Ascending aorta (tissue), 2 donors: Measurements from ENCODE around the gene MCC. TPM values are rescaled to one million over a fixed set of nuclear protein-coding genes. Genes with fewer than 3 reads are reported as not detected.

Experiments
- DNase-seq, 2 donors: peaks; one replicate each; pipeline ENCODE4 v3.0.0-alpha.2; 2019; ENCODE audit warnings: low spot score in 2 of 2
- H3K27ac ChIP-seq, 2 donors: fragments of 200-600 bp; sonication (generic); one replicate each; pipeline ENCODE4 v1.5.1; 2016 to 2017; ENCODE audit warnings: mild to moderate bottlenecking in 1 of 2
- H3K27me3 ChIP-seq: fragments of 200-600 bp; sonication (generic); one replicate; pipeline ENCODE4 v1.5.1; 2017
- H3K36me3 ChIP-seq, 2 donors: fragments of 200-600 bp; sonication (generic); one replicate each; pipeline ENCODE4 v1.5.1; 2016
- H3K4me1 ChIP-seq, 2 donors: fragments of 200-600 bp; sonication (generic); one replicate each; pipeline ENCODE4 v1.5.1; 2016 to 2017; ENCODE audit warnings: mild to moderate bottlenecking in 1 of 2
- H3K4me3 ChIP-seq, 2 donors: fragments of 200-600 bp; sonication (generic); one replicate each; pipeline ENCODE4 v1.5.1; 2016 to 2017; ENCODE audit warnings: mild to moderate bottlenecking in 1 of 2
- H3K9me3 ChIP-seq, 2 donors: fragments of 200-600 bp; sonication (generic); one replicate each; pipeline ENCODE4 v1.5.1; 2016
- intact Hi-C: fragments of 100-400 bp; cut with DNase I; formaldehyde crosslinking; loops from one replicate; pipeline ENCODE4 v1.15.1; 2023
- total RNA-seq: library from RNA; depleted of rRNA; stranded (reverse); fragments of >200 nt; gene quantifications from one replicate; pipeline ENCODE4 v1.1.0, GENCODE V29; 2016
- TF ChIP-seq, protein P1 (sequence below), 3 experiments: fragments of 200-600 bp in 2 of 3; fragments of 450-650 bp in 1 of 3; sonication (generic) in 2 of 3; IDR thresholded peaks; one replicate each; pipeline ENCODE4 v1.5.1; 2016 to 2019; ENCODE audit warnings: antibody characterized with exemption in 3 of 3, mild to moderate bottlenecking in 1 of 3, moderate library complexity in 1 of 3

MCC gene
- total RNA-seq, 1 donor from 2014 or later, result 67.9 TPM

DNA sequence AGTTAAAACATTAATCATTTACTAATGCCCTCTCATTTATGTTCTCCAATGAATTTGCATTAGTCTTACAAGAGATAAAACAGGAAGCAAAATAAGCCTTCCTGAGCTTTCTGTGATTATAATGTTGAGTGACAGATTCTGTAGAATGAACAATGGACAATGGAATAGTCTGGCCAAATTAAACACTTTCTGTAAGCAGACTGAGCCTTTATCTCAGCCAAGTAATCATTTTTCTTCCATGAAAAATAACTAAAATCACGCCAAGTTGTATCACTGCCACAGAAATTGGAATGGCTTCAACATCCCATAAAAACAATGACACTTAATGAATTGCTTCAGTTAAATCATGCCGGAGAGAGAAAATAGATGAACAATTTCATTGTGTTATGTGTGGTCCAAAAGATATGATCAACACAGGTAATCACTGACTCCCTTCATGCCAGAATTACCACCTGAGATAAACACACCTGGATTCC is 116.5 kb downstream of the MCC start:
- intact Hi-C loops, result no loop called here
- Histone ChIP-seq H3K4me3 (no peak overlapping the region), H3K4me1 (peaks cover 0 to 3% of the 10 kb centered on the region in 2 donors), H3K36me3 (no peaks in the 10 kb centered on the region), H3K27me3 (no peaks in the 10 kb centered on the region), H3K9me3 (no peaks in the 10 kb centered on the region), H3K27ac (no peak overlapping the region)
- TF ChIP-seq, protein P1, sequence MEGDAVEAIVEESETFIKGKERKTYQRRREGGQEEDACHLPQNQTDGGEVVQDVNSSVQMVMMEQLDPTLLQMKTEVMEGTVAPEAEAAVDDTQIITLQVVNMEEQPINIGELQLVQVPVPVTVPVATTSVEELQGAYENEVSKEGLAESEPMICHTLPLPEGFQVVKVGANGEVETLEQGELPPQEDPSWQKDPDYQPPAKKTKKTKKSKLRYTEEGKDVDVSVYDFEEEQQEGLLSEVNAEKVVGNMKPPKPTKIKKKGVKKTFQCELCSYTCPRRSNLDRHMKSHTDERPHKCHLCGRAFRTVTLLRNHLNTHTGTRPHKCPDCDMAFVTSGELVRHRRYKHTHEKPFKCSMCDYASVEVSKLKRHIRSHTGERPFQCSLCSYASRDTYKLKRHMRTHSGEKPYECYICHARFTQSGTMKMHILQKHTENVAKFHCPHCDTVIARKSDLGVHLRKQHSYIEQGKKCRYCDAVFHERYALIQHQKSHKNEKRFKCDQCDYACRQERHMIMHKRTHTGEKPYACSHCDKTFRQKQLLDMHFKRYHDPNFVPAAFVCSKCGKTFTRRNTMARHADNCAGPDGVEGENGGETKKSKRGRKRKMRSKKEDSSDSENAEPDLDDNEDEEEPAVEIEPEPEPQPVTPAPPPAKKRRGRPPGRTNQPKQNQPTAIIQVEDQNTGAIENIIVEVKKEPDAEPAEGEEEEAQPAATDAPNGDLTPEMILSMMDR (IDR thresholded peaks at IDR 0.05), result no peak
- DNase-seq, result no peak

DNA sequence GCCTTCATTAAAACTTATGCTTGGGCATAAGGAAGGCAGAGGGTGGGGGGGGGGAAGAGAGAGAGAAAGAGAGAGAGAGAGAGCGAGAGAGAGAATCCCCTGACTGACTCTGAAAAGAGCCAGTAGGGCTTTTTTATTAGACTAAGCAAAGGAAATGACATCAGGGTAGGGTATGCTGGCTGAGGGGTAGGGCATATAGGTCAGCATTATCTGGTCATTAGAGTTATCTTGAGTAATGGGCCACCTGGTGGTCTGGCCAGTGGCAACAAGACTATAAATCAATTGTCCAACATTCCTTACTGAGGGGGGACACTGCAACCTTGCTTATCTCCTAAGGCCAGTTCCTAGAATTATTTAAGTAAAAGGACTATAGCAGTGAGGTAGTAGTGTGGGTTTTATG is 120.7 kb downstream of the MCC start:
- Histone ChIP-seq H3K9me3 (peaks cover 0 to 7% of the 10 kb centered on the region in 2 donors), H3K36me3 (no peaks in the 10 kb centered on the region), H3K4me3 (no peak overlapping the region), H3K27ac (no peak overlapping the region), H3K27me3 (no peaks in the 10 kb centered on the region), H3K4me1 (peaks cover 0 to 3% of the 10 kb centered on the region in 2 donors)
- no peak for DNase-seq
- TF ChIP-seq, protein P1 (IDR thresholded peaks at IDR 0.05), result no peak
- intact Hi-C loops, result no loop called here

DNA sequence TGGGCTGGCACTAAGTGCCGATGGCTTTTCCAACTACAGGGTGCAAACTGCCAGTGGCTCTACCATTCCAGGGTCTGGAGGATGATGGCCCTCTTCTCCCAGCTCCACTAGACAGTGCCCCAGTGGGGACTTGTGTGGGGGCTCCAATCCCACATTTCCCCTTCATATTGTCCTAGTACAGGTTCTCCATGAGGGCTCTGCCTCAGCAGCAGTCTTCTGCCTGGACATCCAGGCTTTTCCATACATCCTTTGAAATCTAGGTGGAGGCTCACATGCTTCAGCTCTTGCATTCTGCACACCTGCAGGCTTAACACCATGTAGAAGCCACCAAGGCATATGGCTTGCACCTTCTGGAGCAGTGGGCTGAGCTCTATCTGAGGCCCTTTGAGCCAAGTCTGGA is 123.8 kb downstream of the MCC start:
- no peak for DNase-seq
- TF ChIP-seq, protein P1 (IDR thresholded peaks at IDR 0.05), result no peak
- Histone ChIP-seq H3K27me3 (no peaks in the 10 kb centered on the region), H3K27ac (no peak overlapping the region), H3K36me3 (no peaks in the 10 kb centered on the region), H3K4me3 (no peak overlapping the region), H3K9me3 (peaks cover 0 to 7% of the 10 kb centered on the region in 2 donors), H3K4me1 (no peaks in the 10 kb centered on the region)
- intact Hi-C loops, result no loop called here

DNA sequence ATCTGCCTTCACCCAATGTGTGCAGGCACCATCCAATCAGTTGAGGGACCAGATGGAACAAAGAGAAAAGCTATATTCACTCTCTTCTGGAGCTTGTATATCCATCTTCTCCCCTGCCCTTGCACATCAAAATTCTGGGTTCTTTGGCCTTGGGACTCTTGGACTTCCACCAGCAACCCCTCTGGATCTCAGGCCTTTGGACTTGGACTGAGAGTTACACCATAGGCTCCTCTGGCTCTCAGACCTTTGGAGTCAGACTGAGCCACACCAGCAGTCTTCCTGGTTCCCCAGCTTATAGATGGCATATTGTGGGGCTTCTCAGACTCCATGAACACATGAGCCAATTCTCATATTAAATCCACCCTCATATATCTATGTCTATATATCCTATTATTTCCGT is 126.6 kb downstream of the MCC start:
- TF ChIP-seq, protein P1 (IDR thresholded peaks at IDR 0.05), result no peak
- no peak for DNase-seq

DNA sequence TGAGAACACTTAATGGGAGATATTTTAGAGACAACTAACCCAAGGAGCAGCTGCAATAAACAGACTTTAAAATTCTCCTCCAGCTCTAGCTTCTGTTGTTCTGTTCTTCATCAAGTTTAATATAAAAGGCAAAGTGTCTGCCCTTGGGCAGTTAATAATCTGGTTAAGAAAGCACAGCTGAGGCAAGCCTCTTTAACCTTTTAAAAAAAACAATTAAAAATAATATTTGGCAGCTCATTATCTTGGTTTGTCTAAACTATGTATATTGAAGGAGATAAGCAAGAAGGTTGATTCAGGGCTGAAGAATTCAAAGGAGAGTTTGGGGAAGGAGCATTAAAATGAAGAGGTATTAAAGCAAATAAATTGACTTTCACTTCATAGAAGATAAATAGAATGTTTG is 128.8 kb downstream of the MCC start:
- no peak overlapping the region for H3K4me3 ChIP-seq
- DNase-seq, result no peak
- intact Hi-C loops, result no loop called here

More for the DNA sequence above, 126.6 kb downstream of the MCC start:
- Histone ChIP-seq H3K9me3 (peaks cover 0 to 7% of the 10 kb centered on the region in 2 donors), H3K36me3 (no peaks in the 10 kb centered on the region), H3K27me3 (no peaks in the 10 kb centered on the region), H3K27ac (no peak overlapping the region), H3K4me1 (no peaks in the 10 kb centered on the region), H3K4me3 (no peak overlapping the region)
- intact Hi-C loops, result no loop called here

More for the DNA sequence above, 128.8 kb downstream of the MCC start:
- H3K9me3 ChIP-seq, result peaks cover 0 to under 1% of the 10 kb centered on the region in 2 donors
- no peak overlapping the region for H3K27ac ChIP-seq
- no peaks in the 10 kb centered on the region for H3K36me3 ChIP-seq
- no peaks in the 10 kb centered on the region for H3K27me3 ChIP-seq
- no peaks in the 10 kb centered on the region for H3K4me1 ChIP-seq
- TF ChIP-seq, protein P1 (IDR thresholded peaks at IDR 0.05), result no peak
